ENCODE data around the gene KLHDC8B.
"Not testable (repeated sequence)": the region's sequence is repeated elsewhere in the genome, so short reads cannot be mapped to it uniquely, and the experiment has no call there.

Gene KLHDC8B

GRCh38 chr3:49198611-49199230, 27.3 kb downstream of the KLHDC8B start:
- no peaks in the 10 kb centered on the region for H3K4me1 Mint-ChIP-seq
- ATAC-seq: no peak
- no peak overlapping the region for H3K4me3 Mint-ChIP-seq

GRCh38 chr3:49199239-49199899, 28.0 kb downstream of the KLHDC8B start:
- Mint-ChIP-seq H3K4me3 (no peak overlapping the region), H3K27ac (no peak overlapping the region)

More at GRCh38 chr3:49198611-49199230, 27.3 kb downstream of the KLHDC8B start:
- no peaks in the 10 kb centered on the region for H3K9me3 Mint-ChIP-seq
- H3K27ac Mint-ChIP-seq: peak overlapping the region in 1 of 2 donors; percentile 26
- peaks cover 18% of the 10 kb centered on the region for H3K27me3 Mint-ChIP-seq
- no peak for DNase-seq

GRCh38 chr3:49199900-49200281, 28.5 kb downstream of the KLHDC8B start:
- Mint-ChIP-seq H3K9me3 (no peaks in the 10 kb centered on the region), H3K27ac (no peak overlapping the region), H3K27me3 (peaks cover 18% of the 10 kb centered on the region), H3K4me1 (no peaks in the 10 kb centered on the region), H3K4me3 (no peak overlapping the region)
- ATAC-seq (no peak), DNase-seq (no peak)

More at GRCh38 chr3:49199239-49199899, 28.0 kb downstream of the KLHDC8B start:
- H3K27me3 Mint-ChIP-seq: peaks cover 18% of the 10 kb centered on the region
- no peaks in the 10 kb centered on the region for H3K9me3 Mint-ChIP-seq
- DNase-seq: no peak
- H3K4me1 Mint-ChIP-seq: no peaks in the 10 kb centered on the region
- no peak for ATAC-seq

DNA sequence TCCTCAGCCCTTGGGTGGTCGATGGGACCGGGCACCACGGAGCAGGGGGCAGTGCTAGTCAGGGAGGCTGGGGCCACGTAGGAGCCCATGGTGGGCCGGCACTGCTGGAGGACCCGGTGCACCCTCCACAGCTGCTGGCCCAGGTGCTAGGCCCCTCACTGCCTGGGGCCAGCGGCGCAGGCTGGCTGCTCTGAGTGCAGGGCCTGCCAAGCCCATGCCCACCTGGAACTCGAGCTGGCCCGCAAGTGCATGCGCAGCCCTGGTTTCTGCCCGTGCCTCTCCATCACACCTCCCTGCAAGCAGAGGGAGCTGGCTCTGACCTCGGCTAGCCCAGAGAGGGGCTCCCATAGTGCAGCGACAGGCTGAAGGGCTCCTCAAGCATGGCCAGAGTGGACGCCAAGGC, 42.1 kb downstream of the KLHDC8B start:
- Mint-ChIP-seq H3K4me1 (no peaks in the 10 kb centered on the region), H3K27me3 (no peaks in the 10 kb centered on the region), H3K27ac (no peak overlapping the region), H3K9me3 (no peaks in the 10 kb centered on the region), H3K4me3 (no peak overlapping the region)
- ATAC-seq (no peak), DNase-seq (no peak)

DNA sequence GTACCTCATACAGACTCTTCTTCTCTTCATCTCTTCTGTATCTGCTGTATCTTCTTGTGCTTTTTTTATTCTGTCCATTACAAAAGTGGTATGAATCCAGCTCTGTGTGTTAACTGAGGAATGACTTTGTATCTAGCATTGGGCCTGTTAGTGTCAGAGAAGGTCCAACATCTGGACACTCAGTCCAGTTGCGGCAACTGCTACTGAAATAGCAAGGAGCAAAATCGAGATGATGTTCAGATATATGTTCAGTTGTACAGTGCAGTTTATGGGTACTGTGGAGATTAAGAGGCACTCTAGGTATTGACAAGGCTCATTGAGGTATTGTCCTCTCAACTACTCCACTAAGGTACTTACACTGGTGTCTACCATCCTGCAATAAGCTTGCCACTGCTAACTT, 42.6 kb downstream of the KLHDC8B start:
- Mint-ChIP-seq H3K27me3 (no peaks in the 10 kb centered on the region), H3K27ac (no peak overlapping the region), H3K4me3 (no peak overlapping the region), H3K9me3 (no peaks in the 10 kb centered on the region), H3K4me1 (no peaks in the 10 kb centered on the region)
- DNase-seq: no peak
- ATAC-seq: no peak

DNA sequence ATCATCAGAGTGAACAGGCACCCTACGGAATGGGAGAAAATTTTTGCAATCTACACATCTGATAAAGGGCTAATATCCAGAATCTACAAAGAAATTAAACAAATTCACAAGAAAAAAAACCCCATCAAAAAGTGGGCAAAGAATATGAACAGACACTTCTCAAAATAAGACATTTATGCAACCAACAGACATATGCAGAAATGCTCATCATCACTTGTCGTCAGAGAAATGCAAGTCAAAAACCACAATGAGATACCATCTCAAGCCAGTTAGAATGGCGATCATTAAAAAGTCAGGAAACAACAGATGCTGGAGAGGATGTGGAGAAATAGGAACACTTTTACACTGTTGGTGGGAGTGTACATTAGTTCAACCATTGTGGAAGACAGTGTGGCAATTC, 45.3 kb downstream of the KLHDC8B start:
- not testable (repeated sequence) for H3K9me3 Mint-ChIP-seq, DNase-seq, H3K27me3 Mint-ChIP-seq, H3K4me3 Mint-ChIP-seq, H3K27ac Mint-ChIP-seq, H3K4me1 Mint-ChIP-seq, ATAC-seq

GRCh38 chr3:49217108-49217507, 45.7 kb downstream of the KLHDC8B start:
- H3K4me1 Mint-ChIP-seq, H3K9me3 Mint-ChIP-seq, H3K27me3 Mint-ChIP-seq, H3K4me3 Mint-ChIP-seq, DNase-seq, H3K27ac Mint-ChIP-seq, ATAC-seq: not testable (repeated sequence)

DNA sequence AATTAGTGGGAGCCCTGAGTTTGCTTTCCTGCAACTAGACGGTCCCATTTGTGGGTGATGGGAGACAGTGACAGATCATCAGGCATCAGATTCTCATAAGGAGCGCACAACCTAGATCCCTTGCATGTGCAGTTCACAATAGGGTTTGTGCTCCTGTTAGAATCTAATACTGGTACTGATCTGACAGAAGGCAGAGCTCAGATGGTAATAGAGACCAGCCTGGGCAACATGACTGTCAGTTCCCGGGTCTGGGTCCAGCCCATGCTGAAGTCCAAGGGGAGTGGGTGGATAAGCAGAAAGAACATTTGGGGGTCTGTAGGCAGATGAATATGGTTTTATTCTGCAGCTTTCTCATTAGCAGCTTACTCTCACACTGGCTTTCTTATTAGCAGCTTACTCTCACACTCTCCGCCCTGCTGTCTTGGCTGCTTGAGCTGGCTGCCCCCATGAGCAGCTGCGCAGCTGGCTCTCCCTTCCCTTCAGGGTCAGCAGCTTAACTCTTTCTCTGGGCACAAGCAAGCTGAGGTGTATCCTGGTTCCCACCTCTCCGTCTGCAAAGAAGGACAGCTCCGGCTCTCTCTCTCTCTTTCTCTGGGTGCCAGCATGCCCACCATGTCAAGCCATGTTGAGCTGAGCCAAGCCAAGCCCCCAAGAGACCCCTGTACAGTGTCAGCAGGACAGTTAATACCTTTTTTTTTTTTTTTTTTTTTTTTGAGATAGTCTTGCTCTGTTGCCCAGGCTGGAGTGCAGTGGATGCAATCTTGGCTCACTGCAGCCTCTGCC, 46.5 kb downstream of the KLHDC8B start:
- Mint-ChIP-seq H3K27me3 (no peaks in the 10 kb centered on the region), H3K9me3 (peaks cover 0 to 9% of the 10 kb centered on the region in 2 donors), H3K4me1 (no peaks in the 10 kb centered on the region), H3K27ac (no peak overlapping the region), H3K4me3 (no peak overlapping the region)
- ATAC-seq: no peak
- no peak for DNase-seq

DNA sequence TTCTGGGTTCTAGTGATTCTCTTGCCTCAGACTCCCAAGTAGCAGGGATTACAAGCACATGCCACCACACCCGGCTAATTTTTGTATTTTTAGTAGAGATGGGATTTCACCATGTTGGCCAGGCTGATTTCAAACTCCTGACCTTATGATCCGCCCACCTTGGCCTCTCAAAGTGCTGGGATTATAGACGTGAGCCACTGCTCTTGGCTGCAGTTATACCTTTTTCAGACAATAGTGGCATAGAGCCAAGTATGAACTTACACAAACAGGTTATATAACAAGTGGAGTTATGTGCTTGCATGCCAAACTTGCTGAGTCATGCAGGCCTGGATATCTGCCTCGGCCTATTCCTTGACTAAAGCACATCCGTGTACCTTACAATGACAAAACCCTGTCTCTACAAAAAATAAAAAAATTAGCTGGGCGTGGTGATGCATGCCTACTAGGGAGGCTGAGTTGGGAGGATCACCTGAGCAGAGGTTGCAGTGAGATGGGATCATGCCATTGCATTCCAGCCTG, 47.1 kb downstream of the KLHDC8B start:
- H3K9me3 Mint-ChIP-seq, H3K4me1 Mint-ChIP-seq, DNase-seq, H3K4me3 Mint-ChIP-seq, H3K27me3 Mint-ChIP-seq, ATAC-seq: not testable (repeated sequence)
- H3K27ac Mint-ChIP-seq: peak overlapping the region in 1 of 2 donors; percentile 31

DNA sequence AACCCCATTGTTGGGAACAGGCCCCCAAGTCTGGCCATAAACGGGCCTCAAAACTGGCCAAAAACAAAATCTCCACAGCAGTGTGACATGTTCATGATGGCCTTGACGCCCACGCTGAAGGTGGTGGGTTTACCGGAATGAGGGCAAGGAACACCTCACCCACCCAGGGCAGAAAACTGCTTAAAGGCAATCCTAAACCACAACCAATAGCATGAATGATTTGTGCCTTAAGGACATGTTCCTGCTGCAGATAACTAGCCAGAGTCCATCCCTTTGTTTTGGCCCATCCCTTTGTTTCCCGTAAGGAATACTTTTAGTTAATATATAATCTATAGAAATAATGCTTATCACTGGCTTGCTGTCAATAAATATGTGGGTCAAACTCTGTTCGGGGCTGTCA, 47.7 kb downstream of the KLHDC8B start:
- DNase-seq (no peak), ATAC-seq (no peak)
- peaks cover 0 to 9% of the 10 kb centered on the region in 2 donors for H3K9me3 Mint-ChIP-seq
- no peak overlapping the region for H3K4me3 Mint-ChIP-seq
- no peaks in the 10 kb centered on the region for H3K4me1 Mint-ChIP-seq
- no peak overlapping the region for H3K27ac Mint-ChIP-seq
- no peaks in the 10 kb centered on the region for H3K27me3 Mint-ChIP-seq

- not testable (repeated sequence) for DNase-seq, ATAC-seq, H3K4me1 Mint-ChIP-seq, H3K4me3 Mint-ChIP-seq, H3K9me3 Mint-ChIP-seq, H3K27me3 Mint-ChIP-seq, H3K27ac Mint-ChIP-seq
Observed at GRCh38 chr3:49220985-49221563, 49.7 kb downstream of the KLHDC8B start.

DNA sequence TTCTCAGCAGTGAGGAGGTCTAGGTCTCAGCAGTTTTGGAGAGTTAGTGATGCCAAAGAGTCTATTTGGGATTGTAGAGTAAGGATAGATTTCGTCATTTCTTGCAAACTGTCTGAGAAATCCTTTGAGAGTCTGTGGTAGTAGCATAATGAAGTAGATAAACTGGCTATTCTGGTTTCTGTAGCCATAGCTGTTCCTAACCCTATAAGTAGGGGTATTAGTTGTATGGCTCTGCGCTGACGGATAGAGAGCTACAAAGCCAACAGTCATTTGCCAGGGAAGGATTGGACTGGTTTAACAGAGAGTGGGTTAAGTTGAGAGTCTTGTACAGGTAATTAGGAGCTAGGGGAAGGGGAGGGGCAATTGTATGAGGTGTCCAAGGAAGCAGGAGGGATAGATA, 50.6 kb downstream of the KLHDC8B start:
- DNase-seq (no peak), ATAC-seq (no peak)
- Mint-ChIP-seq H3K27ac (no peak overlapping the region), H3K9me3 (peaks cover 0 to 17% of the 10 kb centered on the region in 2 donors), H3K27me3 (no peaks in the 10 kb centered on the region), H3K4me1 (no peaks in the 10 kb centered on the region), H3K4me3 (no peak overlapping the region)

All from stimulated activated naive CD8-positive, alpha-beta T cell treated with anti-CD3 and anti-CD28 coated beads, Interleukin-15, amount 100 ng/mL, for 72 hours (primary cell).